ENCODE results near the gene CDHR3. TPM values are rescaled to one million over a fixed set of nuclear protein-coding genes. Genes with fewer than 3 reads are reported as not detected.

The CDHR3 gene
- total RNA-seq, 6 experiments from 2014 or later, result 1.9 to 2.7 (median 2.3) TPM

DNA sequence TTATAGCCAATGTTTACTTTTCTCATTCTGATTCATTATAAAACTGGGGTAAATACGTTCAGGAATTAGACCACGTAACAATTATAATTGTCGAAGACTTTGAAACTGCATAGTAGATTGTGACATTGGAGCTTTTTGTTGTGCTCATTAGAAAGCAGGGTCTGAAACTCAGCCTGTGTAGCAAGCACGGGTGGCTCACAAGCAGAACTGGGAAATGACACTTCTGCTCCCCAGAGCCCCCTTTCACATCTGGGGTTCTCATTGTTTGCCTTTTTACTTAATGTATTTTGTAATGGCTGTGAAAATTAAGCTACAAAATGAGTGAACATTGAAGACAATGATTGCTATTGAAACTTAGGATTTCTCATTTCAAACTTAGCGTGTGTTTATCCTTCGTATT is 72.9 kb downstream of the CDHR3 start:
- H3K4me3 Mint-ChIP-seq, result no peak overlapping the region
- peaks cover 35% of the 10 kb centered on the region for H3K4me1 Mint-ChIP-seq (ENCODE audit: low read depth)
- no peak for TF ChIP-seq CTCF (IDR thresholded peaks at IDR 0.05)

DNA sequence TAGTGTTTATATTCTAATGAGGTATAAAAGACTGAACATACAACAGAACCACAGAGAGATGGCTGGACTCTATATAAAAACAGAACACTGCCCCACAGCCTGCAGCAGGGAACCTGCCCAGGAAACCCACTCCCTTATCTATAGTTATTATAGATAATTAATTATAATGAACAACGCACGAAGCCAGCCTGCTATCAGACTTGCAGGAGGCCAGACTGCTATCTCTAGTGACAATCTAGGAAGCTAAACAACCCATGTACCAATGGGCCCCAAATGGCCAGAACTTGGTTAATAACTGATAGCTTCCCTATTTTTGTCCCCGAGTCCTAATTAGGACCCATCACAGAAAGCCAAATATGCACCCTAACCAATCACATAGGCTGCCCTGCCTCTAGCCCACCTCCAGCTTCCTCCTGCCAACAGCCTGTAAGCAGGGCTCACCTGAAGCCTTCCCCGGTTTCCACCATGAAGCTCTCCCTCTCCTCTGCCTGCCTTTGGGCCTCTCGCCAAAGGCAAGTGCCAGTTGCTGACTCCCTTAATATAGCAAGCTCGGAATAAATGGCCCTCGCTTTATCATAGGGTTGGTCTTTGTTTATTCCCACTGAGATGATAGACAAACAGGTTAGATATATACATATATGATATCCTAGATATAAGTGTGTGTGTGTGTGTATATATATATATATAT is 74.6 kb downstream of the CDHR3 start:
- H3K4me3 Mint-ChIP-seq, result no peak overlapping the region
- H3K9me3 Mint-ChIP-seq, result peaks cover 6% of the 10 kb centered on the region; the same call in 1 of the 2 replicates
- H3K27ac Mint-ChIP-seq, result no peak overlapping the region
- peaks cover 43% of the 10 kb centered on the region for H3K4me1 Mint-ChIP-seq (ENCODE audit: low read depth)
- peaks cover 7% of the 10 kb centered on the region for H3K36me3 Mint-ChIP-seq (ENCODE audit: low read depth)
- peaks cover under 1% of the 10 kb centered on the region; the same call in 1 of the 2 replicates for H3K27me3 Mint-ChIP-seq (ENCODE audit: insufficient read depth)
- no peak for DNase-seq
- no peak for TF ChIP-seq CTCF (IDR thresholded peaks at IDR 0.05)

More for the DNA sequence above, 72.9 kb downstream of the CDHR3 start:
- H3K27ac Mint-ChIP-seq, result no peak overlapping the region
- peaks cover 7% of the 10 kb centered on the region for H3K36me3 Mint-ChIP-seq (ENCODE audit: low read depth)
- peaks cover 5% of the 10 kb centered on the region for H3K27me3 Mint-ChIP-seq (ENCODE audit: insufficient read depth)
- DNase-seq, result no peak
- peaks cover 6% of the 10 kb centered on the region; the same call in 1 of the 2 replicates for H3K9me3 Mint-ChIP-seq

DNA sequence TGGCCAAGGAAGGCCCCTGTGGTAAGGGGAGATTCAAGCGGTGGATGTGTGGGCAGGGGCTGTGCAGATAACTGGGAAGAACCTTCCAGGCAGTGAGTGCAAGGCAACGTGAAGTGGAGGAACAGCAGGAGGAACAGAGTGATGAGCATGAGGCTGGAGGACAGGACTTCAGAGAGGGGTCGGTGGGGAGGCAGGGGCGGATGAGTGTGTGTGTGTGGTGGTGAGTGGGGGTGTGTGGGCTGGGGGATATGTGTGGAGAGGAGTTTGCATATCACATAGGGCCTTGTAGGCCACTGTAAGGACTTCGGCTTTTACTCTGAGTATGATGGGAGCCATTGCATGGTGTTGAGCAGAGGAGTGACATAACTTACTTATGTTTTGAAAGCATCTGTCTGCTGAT is 75.2 kb downstream of the CDHR3 start:
- H3K4me3 Mint-ChIP-seq, result no peak overlapping the region
- peaks cover 48% of the 10 kb centered on the region for H3K4me1 Mint-ChIP-seq (ENCODE audit: low read depth)
- TF ChIP-seq CTCF (IDR thresholded peaks at IDR 0.05), result no peak
- peaks cover 7% of the 10 kb centered on the region for H3K36me3 Mint-ChIP-seq (ENCODE audit: low read depth)
- peaks cover 6% of the 10 kb centered on the region; the same call in 1 of the 2 replicates for H3K9me3 Mint-ChIP-seq
- no peak for DNase-seq
- peaks cover 5% of the 10 kb centered on the region for H3K27me3 Mint-ChIP-seq (ENCODE audit: insufficient read depth)
- peak overlapping the region; percentile 17; the same call in 1 of the 2 replicates for H3K27ac Mint-ChIP-seq

DNA sequence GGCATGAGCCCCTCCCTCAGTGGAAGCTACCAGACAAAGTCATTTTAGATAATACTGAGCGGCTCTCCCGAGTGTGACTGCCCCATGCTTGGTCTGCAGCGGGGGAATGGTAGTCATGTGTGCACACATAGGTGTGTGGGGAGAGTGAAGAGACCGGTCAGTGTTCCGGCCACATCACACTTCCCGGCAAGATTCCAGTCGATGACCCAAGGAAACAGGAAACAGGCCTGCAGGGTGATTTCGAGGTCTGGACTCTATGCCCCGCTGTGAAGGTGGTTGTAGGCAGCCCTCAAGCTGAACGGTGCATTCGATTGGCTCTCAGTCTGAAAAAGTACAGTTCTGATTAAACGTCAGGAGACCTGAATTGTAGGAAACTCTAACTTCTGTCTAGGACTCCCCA is 75.9 kb downstream of the CDHR3 start:
- Mint-ChIP-seq H3K27me3 (ENCODE audit: insufficient read depth) (peaks cover 5% of the 10 kb centered on the region), H3K27ac (peak overlapping the region; percentile 79; the same call in 1 of the 2 replicates), H3K9me3 (peaks cover 3% of the 10 kb centered on the region; the same call in 1 of the 2 replicates), H3K36me3 (ENCODE audit: low read depth) (peaks cover 6% of the 10 kb centered on the region), H3K4me3 (no peak overlapping the region), H3K4me1 (ENCODE audit: low read depth) (peaks cover 48% of the 10 kb centered on the region)
- no peak for DNase-seq
- TF ChIP-seq CTCF (IDR thresholded peaks at IDR 0.05), result no peak

DNA sequence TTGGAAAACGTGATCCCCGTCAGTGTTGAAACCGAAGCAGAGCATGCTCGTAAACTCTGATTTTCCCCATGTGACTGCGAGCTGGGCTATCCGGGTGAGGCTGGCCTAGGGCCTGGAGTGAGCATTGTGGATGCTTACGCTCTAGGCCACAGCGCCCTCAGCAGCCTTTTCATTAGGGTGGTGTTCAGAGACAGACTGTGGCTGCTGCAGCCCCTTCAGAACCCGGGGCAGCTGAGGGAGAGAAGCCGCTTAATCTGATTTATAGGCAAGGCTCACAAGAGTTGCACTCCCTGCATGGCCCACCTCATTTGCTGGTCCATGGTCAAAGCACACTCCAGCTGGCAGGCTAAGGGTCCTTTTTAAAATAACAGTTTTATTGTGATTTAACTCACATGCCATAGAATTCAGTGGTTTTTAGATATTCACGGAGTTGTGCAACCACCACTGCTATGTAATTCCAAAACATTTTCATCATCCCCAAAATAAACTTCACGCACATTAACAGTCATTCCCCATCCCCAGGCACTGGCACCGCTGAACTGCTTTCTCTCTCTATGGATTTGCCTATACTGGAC is 76.5 kb downstream of the CDHR3 start:
- peaks cover 48% of the 10 kb centered on the region for H3K4me1 Mint-ChIP-seq (ENCODE audit: low read depth)
- peaks cover 5% of the 10 kb centered on the region for H3K27me3 Mint-ChIP-seq (ENCODE audit: insufficient read depth)
- no peaks in the 10 kb centered on the region; the same call in 1 of the 2 replicates for H3K36me3 Mint-ChIP-seq (ENCODE audit: low read depth)
- H3K4me3 Mint-ChIP-seq, result peak overlapping the region; percentile 43; the same call in 1 of the 2 replicates
- peak; percentile 57 for TF ChIP-seq CTCF (IDR thresholded peaks at IDR 0.05)
- DNase-seq, result peak; percentile 82
- H3K27ac Mint-ChIP-seq, result peak overlapping the region; percentile 79
- H3K9me3 Mint-ChIP-seq, result no peaks in the 10 kb centered on the region
